HCT116 (cell line): Measurements from ENCODE around the gene SRGAP3. TPM values are rescaled to one million over a fixed set of nuclear protein-coding genes. Genes with fewer than 3 reads are reported as not detected.

Source experiments
- ATAC-seq: fragments of 200-7000 bp; cut with Tn5 transposase; 2 replicates; pipeline ENCODE4 v1.9.1; 2020; ENCODE audit warnings: mild to moderate bottlenecking, moderate library complexity
- BruUV-seq: library from RNA; stranded (reverse); fragments of 400-500 nt; replicated peaks from 2 replicates; lab custom pipeline; 2021; lab: Mats Ljungman, UMichigan
- CTCF ChIA-PET: fragments of 300-600 bp; sonication (Branson Sonifier 250); formaldehyde crosslinking; loops from one replicate; lab custom pipeline; 2021; ENCODE audit warnings: antibody characterized with exemption; lab: Charles Lee
- POLR2A ChIA-PET: fragments of 300-600, 350-600 bp; sonication (Branson Sonifier 250); formaldehyde crosslinking; loops from one replicate; lab custom pipeline; 2021; ENCODE audit warnings: antibody characterized with exemption; lab: Charles Lee
- RAD21 ChIA-PET, 2 experiments: fragments of 300-600 bp; sonication (Branson Sonifier 250); formaldehyde crosslinking; loops; one replicate each; lab custom pipeline; 2023; ENCODE audit warnings: low total read pairs in 2 of 2; ENCODE audit not compliant: uncharacterized antibody in 2 of 2, unreplicated experiment in 2 of 2, low non-redundant PET in 1 of 2; lab: Charles Lee
- DNase-seq: peaks from one replicate; pipeline ENCODE4 v3.0.0-alpha.2; 2010; ENCODE audit warnings: low read depth, low spot score
- H2AFZ ChIP-seq: fragments of 200-600 bp; shearing (Covaris generic), sonication (generic); 2 replicates; pipeline ENCODE4 v1.6.1; 2017; ENCODE audit warnings: low read depth, mixed run types, mixed read lengths, antibody characterized with exemption, low read length; ENCODE audit not compliant: poor library complexity, severe bottlenecking
- H3K27ac ChIP-seq: 2 replicates; pipeline ENCODE4 v1.5.1; 2012; ENCODE audit warnings: low read depth, low read length
- H3K27me3 ChIP-seq: fragments of 200-600 bp; sonication (generic); 2 replicates; pipeline ENCODE4 v1.6.1; 2016; ENCODE audit warnings: mixed run types, low read length, mixed read lengths; ENCODE audit not compliant: insufficient read depth
- H3K36me3 ChIP-seq, 2 experiments: fragments of 200-500 bp in 1 of 2; fragments of 200-600 bp in 1 of 2; sonication (Bioruptor generic) in 1 of 2; sonication (generic) in 1 of 2; 2 replicates each; pipeline versions ENCODE4 v1.5.1 to v1.6.1; 2014 to 2016; ENCODE audit warnings: low read length in 2 of 2, inconsistent platforms in 1 of 2, mixed read lengths in 1 of 2, mixed run types in 1 of 2; ENCODE audit not compliant: insufficient read depth in 2 of 2, control insufficient read depth in 1 of 2
- H3K4me1 ChIP-seq, 2 experiments: fragments of 200-600 bp in 1 of 2; sonication (generic) in 1 of 2; 2 replicates each; pipeline versions ENCODE4 v1.5.1 to v1.6.1; 2012 to 2017; ENCODE audit warnings: low read length in 2 of 2, inconsistent platforms in 1 of 2, mild to moderate bottlenecking in 1 of 2, mixed read lengths in 1 of 2, mixed run types in 1 of 2, moderate library complexity in 1 of 2; ENCODE audit not compliant: insufficient read depth in 2 of 2, control insufficient read depth in 1 of 2
- H3K4me2 ChIP-seq: fragments of 200-600 bp; sonication (generic); 2 replicates; pipeline ENCODE4 v1.6.1; 2017; ENCODE audit warnings: mixed run types, low read length, mixed read lengths
- H3K4me3 ChIP-seq, 2 experiments: fragments of 200-600 bp in 1 of 2; sonication (generic) in 1 of 2; replicated peaks in 1 of 2; 2 replicates each; pipeline ENCODE4 v1.5.1; 2011 to 2016; ENCODE audit warnings: low read length in 2 of 2, control low read depth in 1 of 2, low read depth in 1 of 2, mild to moderate bottlenecking in 1 of 2, mixed read lengths in 1 of 2, mixed run types in 1 of 2
- H3K79me2 ChIP-seq: fragments of 200-600 bp; sonication (generic); 2 replicates; pipeline ENCODE4 v1.6.1; 2017; ENCODE audit warnings: mild to moderate bottlenecking, mixed run types, low read length, moderate library complexity, mixed read lengths; ENCODE audit not compliant: insufficient read depth
- H3K9ac ChIP-seq: fragments of 200-600 bp; sonication (generic); 2 replicates; pipeline ENCODE4 v1.6.1; 2016; ENCODE audit warnings: low read length, mixed read lengths
- H3K9me2 ChIP-seq: fragments of 200-600 bp; sonication (generic), shearing (Covaris generic); 2 replicates; pipeline ENCODE4 v1.6.1; 2017; ENCODE audit warnings: mixed run types, mild to moderate bottlenecking, moderate library complexity; ENCODE audit not compliant: insufficient read depth
- H3K9me3 ChIP-seq, 2 experiments: fragments of 200-500 bp in 1 of 2; fragments of 200-600 bp in 1 of 2; sonication (Bioruptor generic) in 1 of 2; sonication (generic) in 1 of 2; 2 replicates each; pipeline ENCODE4 v1.6.1; 2014 to 2017; ENCODE audit warnings: low read length in 2 of 2, mixed read lengths in 2 of 2, inconsistent platforms in 1 of 2, low read depth in 1 of 2, mild to moderate bottlenecking in 1 of 2, mixed run types in 1 of 2, moderate library complexity in 1 of 2; ENCODE audit not compliant: control insufficient read depth in 1 of 2, insufficient read depth in 1 of 2
- H4K20me1 ChIP-seq: fragments of 200-600 bp; sonication (generic), shearing (Covaris generic); 2 replicates; pipeline ENCODE4 v1.6.1; 2017; ENCODE audit warnings: mixed run types, mild to moderate bottlenecking, moderate library complexity; ENCODE audit not compliant: insufficient read depth
- CEBPB ChIP-seq: IDR thresholded peaks from 2 replicates; pipeline ENCODE4 v1.6.1; 2012; ENCODE audit warnings: low read depth
- EZH2 ChIP-seq: fragments of 200-600 bp; sonication (generic); IDR thresholded peaks from 2 replicates; pipeline ENCODE4 v1.6.1; 2017; ENCODE audit warnings: antibody characterized with exemption, mixed run types
- EZH2phosphoT487 ChIP-seq: fragments of 200-600 bp; IDR thresholded peaks from 2 replicates; pipeline ENCODE4 v1.6.1; 2018; ENCODE audit warnings: antibody characterized with exemption, borderline replicate concordance
- FOSL1 ChIP-seq: IDR thresholded peaks from 2 replicates; pipeline ENCODE4 v1.6.1; 2012; ENCODE audit warnings: low read depth
- POLR2A ChIP-seq: IDR thresholded peaks from 2 replicates; pipeline ENCODE4 v1.7.0; 2011; ENCODE audit warnings: borderline replicate concordance; ENCODE audit not compliant: insufficient read depth, insufficient read length; ENCODE audit errors: extremely low read depth
- POLR2AphosphoS5 ChIP-seq: IDR thresholded peaks from 2 replicates; pipeline ENCODE4 v1.6.1; 2011; ENCODE audit warnings: mild to moderate bottlenecking, low read depth, low read length, moderate library complexity
- SRF ChIP-seq: IDR thresholded peaks from 2 replicates; pipeline ENCODE4 v1.6.1; 2012; ENCODE audit warnings: low read depth
- ZFX ChIP-seq: fragments of 450-650 bp; IDR thresholded peaks from 2 replicates; pipeline ENCODE4 v1.6.1; 2017
- ZNF274 ChIP-seq: fragments of 200-500 bp; sonication (Bioruptor generic); IDR thresholded peaks from 2 replicates; pipeline ENCODE4 v1.6.1; 2014; ENCODE audit warnings: mild to moderate bottlenecking, low read depth, low read length, inconsistent platforms
- intact Hi-C: fragments of 100-400 bp; cut with micrococcal nuclease; formaldehyde crosslinking; loops from 2 replicates; pipeline ENCODE4 v1.10.0; 2022
- total RNA-seq: library from RNA; stranded (reverse); gene quantifications from one replicate; pipeline ENCODE4 v1.2.1, GENCODE V29; 2021; ENCODE audit not compliant: unreplicated experiment
- TF ChIP-seq, protein P1 (sequence below), 3 experiments: fragments of 200-600 bp in 1 of 3; sonication (generic) in 1 of 3; IDR thresholded peaks in 2 of 3; conservative IDR thresholded peaks in 1 of 3; 2 replicates each; pipeline ENCODE4 v1.5.1; 2012 to 2017; ENCODE audit warnings: low read depth in 2 of 3, low read length in 2 of 3, antibody characterized with exemption in 1 of 3, borderline replicate concordance in 1 of 3, control low read depth in 1 of 3, mild to moderate bottlenecking in 1 of 3, mixed read lengths in 1 of 3, mixed run types in 1 of 3, moderate library complexity in 1 of 3; ENCODE audit not compliant: insufficient read depth in 1 of 3
- TF ChIP-seq, protein P2 (sequence below): IDR thresholded peaks from 2 replicates; pipeline ENCODE4 v1.6.1; 2012
- TF ChIP-seq, protein P3 (sequence below): IDR thresholded peaks from 2 replicates; pipeline ENCODE4 v1.6.1; 2011; ENCODE audit warnings: mild to moderate bottlenecking, low read length, moderate library complexity; ENCODE audit not compliant: insufficient replicate concordance; ENCODE audit errors: extremely low read depth
- TF ChIP-seq, protein P4 (sequence below): IDR thresholded peaks from 2 replicates; pipeline ENCODE4 v1.6.1; 2012
- TF ChIP-seq, protein P5 (sequence below): IDR thresholded peaks from 2 replicates; pipeline ENCODE4 v1.6.1; 2012; ENCODE audit warnings: low read depth

SRGAP3 gene
- total RNA-seq, 1 experiment from 2014 or later, result 8.3 TPM

DNA sequence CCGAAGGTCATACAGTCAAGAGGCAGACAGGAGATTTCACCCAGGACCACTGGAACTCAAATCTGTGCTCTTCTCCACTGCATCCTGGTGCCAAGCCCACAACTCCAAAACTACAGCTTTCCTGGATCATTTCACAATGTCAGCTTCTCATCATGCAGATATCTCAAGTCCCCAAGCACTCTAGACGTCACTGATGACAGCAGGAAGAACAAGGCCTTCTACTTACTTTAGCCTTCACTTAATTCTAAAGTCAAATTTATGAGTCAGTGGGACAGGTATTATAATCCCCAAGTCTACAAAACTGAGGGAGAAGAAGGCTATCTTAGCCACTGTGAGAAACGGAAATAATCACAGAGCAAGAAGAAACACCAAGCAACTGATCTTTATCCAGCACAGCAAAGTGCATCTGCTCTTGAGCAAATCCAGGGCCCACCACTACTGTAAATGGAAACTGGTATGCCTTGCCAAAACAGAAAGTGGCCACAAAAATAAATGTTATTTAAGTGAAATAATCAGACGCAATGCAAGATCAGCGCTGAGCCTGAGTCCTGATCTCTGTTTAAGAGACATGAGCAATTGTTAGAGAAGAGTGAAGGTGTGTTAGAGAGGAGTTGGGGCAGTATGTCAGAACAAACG is 287.1 kb downstream of the SRGAP3 start:
- peak overlapping the region; percentile 66 to 92 for H3K4me3 ChIP-seq
- H3K79me2 ChIP-seq, result peaks cover 59% of the 10 kb centered on the region
- ATAC-seq, result no peak
- peak overlapping the region; percentile 93 for H3K4me2 ChIP-seq
- H3K4me1 ChIP-seq, result peaks cover 14 to 33% of the 10 kb centered on the region in 2 experiments; a peak in 3 of 4 replicates
- no peaks in the 10 kb centered on the region for H3K9me3 ChIP-seq
- peak overlapping the region; percentile 78 for H3K9ac ChIP-seq
- H2AFZ ChIP-seq, result no peak overlapping the region
- H4K20me1 ChIP-seq, result no peaks in the 10 kb centered on the region
- no peaks in the 10 kb centered on the region for H3K9me2 ChIP-seq
- TF ChIP-seq POLR2A (no peak), SRF (no peak), ZFX (no peak), EZH2phosphoT487 (no peak), EZH2 (no peak), POLR2AphosphoS5 (no peak), FOSL1 (no peak), CEBPB (no peak), ZNF274 (no peak)
- TF ChIP-seq, protein P1, sequence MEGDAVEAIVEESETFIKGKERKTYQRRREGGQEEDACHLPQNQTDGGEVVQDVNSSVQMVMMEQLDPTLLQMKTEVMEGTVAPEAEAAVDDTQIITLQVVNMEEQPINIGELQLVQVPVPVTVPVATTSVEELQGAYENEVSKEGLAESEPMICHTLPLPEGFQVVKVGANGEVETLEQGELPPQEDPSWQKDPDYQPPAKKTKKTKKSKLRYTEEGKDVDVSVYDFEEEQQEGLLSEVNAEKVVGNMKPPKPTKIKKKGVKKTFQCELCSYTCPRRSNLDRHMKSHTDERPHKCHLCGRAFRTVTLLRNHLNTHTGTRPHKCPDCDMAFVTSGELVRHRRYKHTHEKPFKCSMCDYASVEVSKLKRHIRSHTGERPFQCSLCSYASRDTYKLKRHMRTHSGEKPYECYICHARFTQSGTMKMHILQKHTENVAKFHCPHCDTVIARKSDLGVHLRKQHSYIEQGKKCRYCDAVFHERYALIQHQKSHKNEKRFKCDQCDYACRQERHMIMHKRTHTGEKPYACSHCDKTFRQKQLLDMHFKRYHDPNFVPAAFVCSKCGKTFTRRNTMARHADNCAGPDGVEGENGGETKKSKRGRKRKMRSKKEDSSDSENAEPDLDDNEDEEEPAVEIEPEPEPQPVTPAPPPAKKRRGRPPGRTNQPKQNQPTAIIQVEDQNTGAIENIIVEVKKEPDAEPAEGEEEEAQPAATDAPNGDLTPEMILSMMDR (IDR thresholded peaks at IDR 0.05 in 2 of 3, conservative IDR thresholded peaks at IDR 0.05 in 1 of 3; ENCODE audit: borderline replicate concordance in 1 of 3, insufficient read depth in 1 of 3, low read depth in 2 of 3, low read length in 2 of 3), result no peak
- TF ChIP-seq, protein P2, sequence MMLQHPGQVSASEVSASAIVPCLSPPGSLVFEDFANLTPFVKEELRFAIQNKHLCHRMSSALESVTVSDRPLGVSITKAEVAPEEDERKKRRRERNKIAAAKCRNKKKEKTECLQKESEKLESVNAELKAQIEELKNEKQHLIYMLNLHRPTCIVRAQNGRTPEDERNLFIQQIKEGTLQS, result no peak
- TF ChIP-seq, protein P3, sequence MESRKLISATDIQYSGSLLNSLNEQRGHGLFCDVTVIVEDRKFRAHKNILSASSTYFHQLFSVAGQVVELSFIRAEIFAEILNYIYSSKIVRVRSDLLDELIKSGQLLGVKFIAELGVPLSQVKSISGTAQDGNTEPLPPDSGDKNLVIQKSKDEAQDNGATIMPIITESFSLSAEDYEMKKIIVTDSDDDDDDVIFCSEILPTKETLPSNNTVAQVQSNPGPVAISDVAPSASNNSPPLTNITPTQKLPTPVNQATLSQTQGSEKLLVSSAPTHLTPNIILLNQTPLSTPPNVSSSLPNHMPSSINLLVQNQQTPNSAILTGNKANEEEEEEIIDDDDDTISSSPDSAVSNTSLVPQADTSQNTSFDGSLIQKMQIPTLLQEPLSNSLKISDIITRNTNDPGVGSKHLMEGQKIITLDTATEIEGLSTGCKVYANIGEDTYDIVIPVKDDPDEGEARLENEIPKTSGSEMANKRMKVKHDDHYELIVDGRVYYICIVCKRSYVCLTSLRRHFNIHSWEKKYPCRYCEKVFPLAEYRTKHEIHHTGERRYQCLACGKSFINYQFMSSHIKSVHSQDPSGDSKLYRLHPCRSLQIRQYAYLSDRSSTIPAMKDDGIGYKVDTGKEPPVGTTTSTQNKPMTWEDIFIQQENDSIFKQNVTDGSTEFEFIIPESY, result no peak
- TF ChIP-seq, protein P4, sequence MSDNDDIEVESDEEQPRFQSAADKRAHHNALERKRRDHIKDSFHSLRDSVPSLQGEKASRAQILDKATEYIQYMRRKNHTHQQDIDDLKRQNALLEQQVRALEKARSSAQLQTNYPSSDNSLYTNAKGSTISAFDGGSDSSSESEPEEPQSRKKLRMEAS, result no peak
- TF ChIP-seq, protein P5, sequence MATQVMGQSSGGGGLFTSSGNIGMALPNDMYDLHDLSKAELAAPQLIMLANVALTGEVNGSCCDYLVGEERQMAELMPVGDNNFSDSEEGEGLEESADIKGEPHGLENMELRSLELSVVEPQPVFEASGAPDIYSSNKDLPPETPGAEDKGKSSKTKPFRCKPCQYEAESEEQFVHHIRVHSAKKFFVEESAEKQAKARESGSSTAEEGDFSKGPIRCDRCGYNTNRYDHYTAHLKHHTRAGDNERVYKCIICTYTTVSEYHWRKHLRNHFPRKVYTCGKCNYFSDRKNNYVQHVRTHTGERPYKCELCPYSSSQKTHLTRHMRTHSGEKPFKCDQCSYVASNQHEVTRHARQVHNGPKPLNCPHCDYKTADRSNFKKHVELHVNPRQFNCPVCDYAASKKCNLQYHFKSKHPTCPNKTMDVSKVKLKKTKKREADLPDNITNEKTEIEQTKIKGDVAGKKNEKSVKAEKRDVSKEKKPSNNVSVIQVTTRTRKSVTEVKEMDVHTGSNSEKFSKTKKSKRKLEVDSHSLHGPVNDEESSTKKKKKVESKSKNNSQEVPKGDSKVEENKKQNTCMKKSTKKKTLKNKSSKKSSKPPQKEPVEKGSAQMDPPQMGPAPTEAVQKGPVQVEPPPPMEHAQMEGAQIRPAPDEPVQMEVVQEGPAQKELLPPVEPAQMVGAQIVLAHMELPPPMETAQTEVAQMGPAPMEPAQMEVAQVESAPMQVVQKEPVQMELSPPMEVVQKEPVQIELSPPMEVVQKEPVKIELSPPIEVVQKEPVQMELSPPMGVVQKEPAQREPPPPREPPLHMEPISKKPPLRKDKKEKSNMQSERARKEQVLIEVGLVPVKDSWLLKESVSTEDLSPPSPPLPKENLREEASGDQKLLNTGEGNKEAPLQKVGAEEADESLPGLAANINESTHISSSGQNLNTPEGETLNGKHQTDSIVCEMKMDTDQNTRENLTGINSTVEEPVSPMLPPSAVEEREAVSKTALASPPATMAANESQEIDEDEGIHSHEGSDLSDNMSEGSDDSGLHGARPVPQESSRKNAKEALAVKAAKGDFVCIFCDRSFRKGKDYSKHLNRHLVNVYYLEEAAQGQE, result no peak
- H3K27me3 ChIP-seq, result no peaks in the 10 kb centered on the region
- intact Hi-C loops, result no loop called here
- BruUV-seq, result no TSS peak
- ChIA-PET POLR2A (no interaction called here), RAD21 (no interaction called here), CTCF (no interaction called here)
- H3K36me3 ChIP-seq, result 0 out of 4 replicates have a peak, but pooled peaks cover 5 to 8% of the 10 kb centered on the region in 2 experiments
- no peak overlapping the region for H3K27ac ChIP-seq
- DNase-seq, result no peak
